BLaER1 treated with 17β-estradiol and CSF1 and Interleukin-3, amounts not matched to agents 10 nM and 100 nM (cell line): Measurements from ENCODE around the gene OCSTAMP.

Experiments
- H3K27ac ChIP-seq, 11 experiments: shearing (Covaris generic); formaldehyde crosslinking; 2 replicates each; pipeline ENCODE4 v1.8.1; 2022
- H3K27me3 ChIP-seq, 11 experiments: shearing (Covaris generic); formaldehyde crosslinking; 2 replicates each; pipeline ENCODE4 v1.8.1; 2022
- H3K36me3 ChIP-seq, 11 experiments: shearing (Covaris generic); formaldehyde crosslinking; 2 replicates each; pipeline ENCODE4 v1.8.1; 2022
- H3K4me1 ChIP-seq, 10 experiments: shearing (Covaris generic); formaldehyde crosslinking; 2 replicates each; pipeline ENCODE4 v1.8.1; 2022
- H3K4me2 ChIP-seq, 11 experiments: shearing (Covaris generic); formaldehyde crosslinking; 2 replicates each; pipeline ENCODE4 v1.8.1; 2022
- H3K4me3 ChIP-seq, 10 experiments: shearing (Covaris generic); formaldehyde crosslinking; 2 replicates each; pipeline ENCODE4 v1.8.1; 2022
- H3K9ac ChIP-seq, 11 experiments: shearing (Covaris generic); formaldehyde crosslinking; 2 replicates each; pipeline ENCODE4 v1.8.1; 2022
- H3K9me3 ChIP-seq, 11 experiments: shearing (Covaris generic); formaldehyde crosslinking; replicated peaks in 1 of 11; 2 replicates each; pipeline ENCODE4 v1.8.1; 2022
- H4K20me1 ChIP-seq, 11 experiments: shearing (Covaris generic); formaldehyde crosslinking; 2 replicates each; pipeline ENCODE4 v1.8.1; 2022
- Cebpa-rat ChIP-seq, 11 experiments: shearing (Covaris generic); IDR thresholded peaks; 2 replicates each; pipeline ENCODE4 v1.8.1; 2022

Gene OCSTAMP

GRCh38 chr20:46568570-46569129 is 18.2 kb upstream of the OCSTAMP start:
- no peak for TF ChIP-seq Cebpa-rat (IDR thresholded peaks at IDR 0.05)
- Histone ChIP-seq H3K27ac (no peak overlapping the region), H3K9ac (no peak overlapping the region), H3K9me3 (no peaks in the 10 kb centered on the region), H3K4me1 (peaks cover 0 to 12% (median 9%) of the 10 kb centered on the region in 10 experiments; a peak in 15 of 20 replicates), H3K4me3 (no peak overlapping the region), H3K27me3 (peaks cover 0 to 1% (median 0%) of the 10 kb centered on the region in 11 experiments; a peak in 1 of 22 replicates), H3K4me2 (peak overlapping the region in 2 of 11 experiments; percentile 2 to 32; a peak in 1 of 22 replicates), H3K36me3 (no peaks in the 10 kb centered on the region), H4K20me1 (peaks cover 0 to 5% (median 0%) of the 10 kb centered on the region in 11 experiments; a peak in 1 of 22 replicates)

DNA sequence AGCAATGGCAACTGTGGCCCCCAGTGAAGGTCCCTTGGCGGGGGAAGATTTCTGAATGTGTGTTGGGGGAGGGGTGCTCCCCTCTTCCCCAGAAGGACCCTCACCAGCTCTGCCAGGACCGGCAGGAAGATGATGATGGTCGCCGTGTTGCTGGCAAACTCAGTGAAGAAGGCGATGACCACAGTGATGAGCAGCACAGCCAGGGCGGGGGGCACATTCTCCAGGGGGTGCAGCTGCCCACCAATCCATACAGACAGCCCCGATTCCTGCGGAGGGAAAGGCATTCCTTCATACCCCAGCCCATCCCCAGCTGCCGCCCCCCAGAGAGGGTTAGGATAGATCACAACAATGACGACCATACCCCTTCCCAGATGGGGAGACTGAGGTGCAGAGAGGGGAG is 15.7 kb upstream of the OCSTAMP start:
- TF ChIP-seq Cebpa-rat (IDR thresholded peaks at IDR 0.05) = no peak

GRCh38 chr20:46564241-46564957 is 13.9 kb upstream of the OCSTAMP start:
- Histone ChIP-seq H3K4me1 (peaks cover 20 to 35% (median 29%) of the 10 kb centered on the region in 10 experiments), H3K36me3 (no peaks in the 10 kb centered on the region), H3K4me3 (no peak overlapping the region), H3K9me3 (no peaks in the 10 kb centered on the region), H3K9ac (no peak overlapping the region), H3K4me2 (no peak overlapping the region), H3K27me3 (no peaks in the 10 kb centered on the region), H4K20me1 (peaks cover 0 to 3% (median 0%) of the 10 kb centered on the region in 11 experiments; a peak in 1 of 22 replicates), H3K27ac (no peak overlapping the region)
- no peak for TF ChIP-seq Cebpa-rat (IDR thresholded peaks at IDR 0.05)

More for the DNA sequence above, 15.7 kb upstream of the OCSTAMP start:
- Histone ChIP-seq H3K36me3 (no peaks in the 10 kb centered on the region), H3K27ac (no peak overlapping the region), H3K9me3 (no peaks in the 10 kb centered on the region), H3K4me2 (no peak overlapping the region), H4K20me1 (peaks cover 0 to 3% (median 0%) of the 10 kb centered on the region in 11 experiments; a peak in 1 of 22 replicates), H3K9ac (no peak overlapping the region), H3K4me3 (no peak overlapping the region), H3K27me3 (no peaks in the 10 kb centered on the region), H3K4me1 (peaks cover 9 to 25% (median 18%) of the 10 kb centered on the region in 10 experiments)

- peaks cover 25 to 40% (median 34%) of the 10 kb centered on the region in 10 experiments for H3K4me1 ChIP-seq
- no peak overlapping the region for H3K9ac ChIP-seq
- no peaks in the 10 kb centered on the region for H3K9me3 ChIP-seq
- TF ChIP-seq Cebpa-rat (IDR thresholded peaks at IDR 0.05) = no peak
- H4K20me1 ChIP-seq = peaks cover 0 to 3% (median 0%) of the 10 kb centered on the region in 11 experiments; a peak in 1 of 22 replicates
- no peaks in the 10 kb centered on the region for H3K27me3 ChIP-seq
- H3K4me2 ChIP-seq = no peak overlapping the region
- H3K4me3 ChIP-seq = no peak overlapping the region
- no peak overlapping the region for H3K27ac ChIP-seq
- H3K36me3 ChIP-seq = no peaks in the 10 kb centered on the region
Observed at GRCh38 chr20:46563860-46564221, 13.4 kb upstream of the OCSTAMP start.

- peaks cover 31 to 45% (median 40%) of the 10 kb centered on the region in 10 experiments for H3K4me1 ChIP-seq
- H3K4me2 ChIP-seq = peak overlapping the region in 8 of 11 experiments; percentile 8 to 76 (median 48); a peak in 9 of 22 replicates
- H3K4me3 ChIP-seq = no peak overlapping the region
- H3K36me3 ChIP-seq = no peaks in the 10 kb centered on the region
- no peak overlapping the region for H3K27ac ChIP-seq
- no peak for TF ChIP-seq Cebpa-rat (IDR thresholded peaks at IDR 0.05)
- no peak overlapping the region for H3K9ac ChIP-seq
- no peaks in the 10 kb centered on the region for H3K27me3 ChIP-seq
- H3K9me3 ChIP-seq = no peaks in the 10 kb centered on the region
- H4K20me1 ChIP-seq = peaks cover 0 to 3% (median 0%) of the 10 kb centered on the region in 11 experiments; a peak in 1 of 22 replicates
Observed at GRCh38 chr20:46563170-46563859, 12.9 kb upstream of the OCSTAMP start.

DNA sequence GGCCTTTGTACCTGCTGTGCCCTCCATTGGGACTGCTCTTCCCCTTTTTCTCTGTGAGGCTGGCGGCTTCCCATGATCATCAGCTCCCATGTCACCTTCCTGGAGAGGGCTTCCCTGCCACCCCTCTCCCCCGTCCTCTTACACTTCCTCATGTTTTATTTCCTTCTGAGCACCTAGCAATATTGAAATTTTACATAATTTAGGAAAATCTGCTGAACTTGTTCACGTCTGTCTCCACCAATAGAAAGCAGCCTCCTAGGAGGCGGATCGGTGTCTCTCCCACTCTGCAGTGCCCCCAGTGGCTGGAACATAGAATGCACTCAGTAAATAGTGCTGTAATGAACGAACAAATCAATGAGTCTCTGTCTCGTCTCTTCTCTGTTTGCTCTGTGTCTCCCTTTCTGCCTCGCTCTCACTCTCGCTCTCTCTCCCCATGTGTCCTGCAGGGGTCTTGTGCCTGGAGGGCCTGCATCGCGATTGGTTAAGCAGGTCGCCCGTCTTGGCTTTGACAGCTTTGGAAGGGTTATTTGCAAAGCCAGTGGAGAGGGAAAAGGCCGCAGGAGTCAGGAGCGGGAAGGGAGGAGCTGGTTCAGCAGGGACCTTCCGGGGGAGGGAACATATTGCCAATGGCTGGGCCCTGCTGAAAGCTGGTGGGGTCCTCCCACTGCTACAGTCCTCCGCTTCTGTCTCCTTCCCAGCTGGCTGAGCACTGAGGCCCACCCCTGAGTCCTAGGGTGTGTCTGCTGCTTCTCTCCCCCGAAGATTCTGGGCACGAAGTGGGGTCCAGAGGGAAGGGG is 12.1 kb upstream of the OCSTAMP start:
- no peaks in the 10 kb centered on the region for H3K36me3 ChIP-seq
- no peak for TF ChIP-seq Cebpa-rat (IDR thresholded peaks at IDR 0.05)
- H3K4me3 ChIP-seq = peak overlapping the region in 3 of 10 experiments; percentile 25 to 48 (median 34); a peak in 4 of 20 replicates
- H3K4me1 ChIP-seq = peaks cover 37 to 48% (median 42%) of the 10 kb centered on the region in 10 experiments
- H4K20me1 ChIP-seq = peaks cover 0 to 3% (median 0%) of the 10 kb centered on the region in 11 experiments; a peak in 1 of 22 replicates
- no peaks in the 10 kb centered on the region for H3K9me3 ChIP-seq
- no peaks in the 10 kb centered on the region for H3K27me3 ChIP-seq
- H3K4me2 ChIP-seq = peak overlapping the region; percentile 7 to 76 (median 47); a peak in 20 of 22 replicates
- no peak overlapping the region for H3K27ac ChIP-seq
- H3K9ac ChIP-seq = no peak overlapping the region

DNA sequence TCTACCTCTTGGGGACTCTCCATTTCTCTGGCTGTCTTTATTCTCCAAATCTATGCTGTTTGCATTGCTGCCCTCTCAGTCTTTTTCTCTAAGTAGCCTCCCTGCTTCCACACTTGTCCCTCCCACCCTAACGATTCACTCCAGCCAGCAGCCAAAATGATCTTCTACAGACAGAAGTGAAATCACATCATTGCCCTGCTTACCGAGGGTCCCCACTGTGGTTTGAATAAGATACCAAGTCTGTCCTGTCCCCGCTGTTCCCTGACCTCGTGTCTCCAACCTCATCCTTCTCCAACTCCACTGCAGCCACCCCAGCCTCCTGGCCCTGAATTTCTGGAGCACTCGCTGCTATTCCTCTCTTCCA is 11.5 kb upstream of the OCSTAMP start:
- Histone ChIP-seq H3K27me3 (no peaks in the 10 kb centered on the region), H3K4me1 (peaks cover 38 to 50% (median 44%) of the 10 kb centered on the region in 10 experiments), H3K36me3 (no peaks in the 10 kb centered on the region), H3K9me3 (no peaks in the 10 kb centered on the region), H4K20me1 (peaks cover 0 to 3% (median 0%) of the 10 kb centered on the region in 11 experiments; a peak in 1 of 22 replicates), H3K4me3 (peak overlapping the region in 3 of 10 experiments; percentile 25 to 48 (median 34); a peak in 4 of 20 replicates), H3K9ac (no peak overlapping the region), H3K4me2 (peak overlapping the region; percentile 7 to 76 (median 47); a peak in 18 of 22 replicates), H3K27ac (no peak overlapping the region)
- TF ChIP-seq Cebpa-rat (IDR thresholded peaks at IDR 0.05) = no peak

DNA sequence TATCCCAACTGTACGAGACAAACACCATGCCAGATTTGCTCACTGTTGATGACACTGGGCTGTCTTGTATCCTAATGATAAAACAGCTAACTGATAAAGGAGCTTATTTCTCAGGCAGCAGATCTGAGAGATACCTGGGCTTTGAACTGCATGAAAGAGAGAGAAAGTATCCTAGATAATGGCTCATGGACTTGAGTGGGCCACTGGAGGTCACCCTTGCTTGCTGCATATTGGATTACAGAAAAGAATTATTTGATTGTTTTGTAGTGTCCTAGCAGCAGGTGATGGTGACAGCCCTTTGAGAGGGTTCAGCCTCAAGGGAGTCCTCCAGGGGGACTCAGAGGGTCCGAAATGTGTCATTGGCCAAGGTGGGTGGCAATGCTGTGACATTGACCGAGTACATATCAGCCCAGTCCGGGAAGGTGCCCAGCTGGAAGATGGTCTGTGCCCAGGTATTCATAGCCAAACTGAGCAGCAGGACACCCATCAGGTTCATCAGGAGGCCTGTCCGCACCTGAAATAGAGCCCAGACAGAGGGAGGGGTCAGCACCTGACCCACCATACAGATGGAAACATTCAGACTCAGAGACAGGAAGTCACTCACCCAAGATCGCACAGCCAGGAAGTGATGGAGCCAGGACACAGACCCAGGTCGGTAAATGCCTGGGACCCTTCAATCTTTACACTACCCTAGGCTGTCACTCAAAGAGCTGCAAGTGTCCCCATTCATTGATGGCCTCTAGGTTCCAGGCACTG is 9.4 kb upstream of the OCSTAMP start:
- Histone ChIP-seq H4K20me1 (0 out of 22 replicates have a peak, but pooled peaks cover 0 to 3% (median 0%) of the 10 kb centered on the region in 11 experiments), H3K4me2 (peak overlapping the region in 10 of 11 experiments; percentile 16 to 72 (median 62); a peak in 21 of 22 replicates), H3K4me1 (peaks cover 57 to 69% (median 62%) of the 10 kb centered on the region in 10 experiments), H3K27me3 (peaks cover 0 to 3% (median 0%) of the 10 kb centered on the region in 11 experiments; a peak in 3 of 22 replicates), H3K9ac (no peak overlapping the region), H3K4me3 (no peak overlapping the region), H3K9me3 (no peaks in the 10 kb centered on the region), H3K36me3 (no peaks in the 10 kb centered on the region), H3K27ac (0 out of 22 replicates have a peak overlapping the region, but pooled peaks of 1 of the 11 experiments have one; percentile 11)
- no peak for TF ChIP-seq Cebpa-rat (IDR thresholded peaks at IDR 0.05)
